ENCODE measurements around the gene ITGB8.
A peak's percentile ranks its signal among the peaks of the same experiment; 100 is the strongest.

ITGB8 gene

GRCh38 chr7:20438694-20439376, 108.1 kb downstream of the ITGB8 start:
- no peak for DNase-seq (ENCODE audit: extremely low read depth, low read depth)
- no peak for TF ChIP-seq CTCF (IDR thresholded peaks at IDR 0.05; ENCODE audit: low read depth, low read length)

- TF ChIP-seq CTCF (IDR thresholded peaks at IDR 0.05; ENCODE audit: low read depth, low read length), result no peak
- no peak for DNase-seq (ENCODE audit: extremely low read depth, low read depth)
Observed at GRCh38 chr7:20439416-20440185, 108.9 kb downstream of the ITGB8 start.

GRCh38 chr7:20440472-20441105, 109.9 kb downstream of the ITGB8 start:
- no peak for DNase-seq (ENCODE audit: extremely low read depth, low read depth)
- peak; percentile 35 for TF ChIP-seq CTCF (IDR thresholded peaks at IDR 0.05; ENCODE audit: low read depth, low read length)

GRCh38 chr7:20441346-20441745, 110.6 kb downstream of the ITGB8 start:
- DNase-seq (ENCODE audit: extremely low read depth, low read depth), result no peak
- no peak for TF ChIP-seq CTCF (IDR thresholded peaks at IDR 0.05; ENCODE audit: low read depth, low read length)

GRCh38 chr7:20441991-20442441, 111.3 kb downstream of the ITGB8 start:
- no peak for TF ChIP-seq CTCF (IDR thresholded peaks at IDR 0.05; ENCODE audit: low read depth, low read length)
- no peak for DNase-seq (ENCODE audit: extremely low read depth, low read depth)

- no peak for DNase-seq (ENCODE audit: extremely low read depth, low read depth)
- no peak for TF ChIP-seq CTCF (IDR thresholded peaks at IDR 0.05; ENCODE audit: low read depth, low read length)
Observed at GRCh38 chr7:20442951-20443350, 112.3 kb downstream of the ITGB8 start.
